Measurements from ENCODE around the gene LGMN. TPM values are rescaled to one million over a fixed set of nuclear protein-coding genes. Genes with fewer than 3 reads are reported as not detected.

Gene LGMN
- total and polyA plus RNA-seq, 2 of the 8 experiments (the other 6 are each of a cell fraction or from before 2014, with no cell fraction given), result 57.4 to 83.4 TPM

DNA sequence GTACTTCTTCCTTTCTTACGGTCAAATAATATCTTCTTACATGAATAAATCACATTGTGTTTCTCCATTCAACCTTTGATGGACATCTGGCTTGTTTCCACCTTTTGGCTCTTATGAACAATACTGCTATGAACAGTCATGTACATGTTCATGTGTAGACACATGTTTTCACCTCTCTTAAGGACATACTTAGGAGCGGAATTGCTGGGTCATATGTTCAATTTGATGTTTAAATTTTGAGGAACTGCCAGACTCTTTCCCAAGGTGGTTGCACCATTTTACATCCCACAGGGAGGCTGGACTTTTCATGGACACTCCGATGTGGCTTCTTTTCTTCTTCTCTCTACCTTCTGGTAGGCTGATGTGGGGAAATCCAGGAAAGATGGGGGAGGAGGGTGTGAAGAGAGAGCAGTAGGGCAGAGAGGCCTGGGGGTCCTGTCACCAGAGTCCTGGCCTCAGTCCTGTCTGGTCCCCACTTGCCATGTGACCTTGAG lies 16.8 kb downstream of the LGMN start:
- 86% methylated on average over 3 of the region's 3 CpGs; no CpG with 5 or more reads in 1 of the 2 experiments for WGBS, 2 experiments (ENCODE audit: extremely low coverage in 1 of 2, insufficient coverage in 1 of 2, insufficient read length in 1 of 2, insufficient replicate concordance in 2 of 2, low coverage in 1 of 2, low lambda C conversion rate in 2 of 2, missing lambda C conversion rate in 1 of 2)
- Histone ChIP-seq H2BK12ac (ENCODE audit: low read depth, low read length) (no peak overlapping the region), H4K91ac (replicated peaks; ENCODE audit: insufficient read length, low read length) (no peak overlapping the region), H3K4me3 (ENCODE audit: extremely low read depth in 1 of 4, insufficient read depth in 2 of 4, low read depth in 3 of 4, low read length in 4 of 4) (no peak overlapping the region), H3K4ac (replicated peaks; ENCODE audit: insufficient read length, low read depth, low read length) (no peak overlapping the region), H3K79me2 (ENCODE audit: control insufficient read depth in 1 of 2, insufficient read depth in 2 of 2, low read length in 2 of 2) (peaks cover 0 to 6% of the 10 kb centered on the region in 2 experiments; a peak in 2 of 4 replicates), H3K4me2 (ENCODE audit: insufficient read depth in 1 of 2, low read depth in 2 of 2, low read length in 2 of 2) (no peak overlapping the region), H2BK15ac (ENCODE audit: low read length) (no peak overlapping the region), H4K20me1 (replicated peaks in 1 of 2; ENCODE audit: control insufficient read depth in 1 of 2, insufficient read depth in 2 of 2, low read length in 2 of 2) (peaks cover 0 to 5% of the 10 kb centered on the region in 2 experiments), H2AFZ (ENCODE audit: low read length) (no peak overlapping the region), H3K18ac (ENCODE audit: extremely low read depth, low read length) (no peak overlapping the region), H3K79me1 (ENCODE audit: low read depth, low read length) (peaks cover 5% of the 10 kb centered on the region; the same call in 1 of the 2 replicates), H3K56ac (replicated peaks; ENCODE audit: insufficient read length, low read depth, low read length) (no peak overlapping the region), H2BK120ac (replicated peaks; ENCODE audit: low read depth, low read length) (no peak overlapping the region), H3K9ac (replicated peaks in 1 of 4; ENCODE audit: extremely low read depth in 1 of 4, low read depth in 3 of 4, low read length in 3 of 4) (no peak overlapping the region), H2BK20ac (ENCODE audit: low read length) (no peak overlapping the region), H2AK5ac (ENCODE audit: low read depth, low read length) (no peak overlapping the region), H3K23me2 (ENCODE audit: low read depth, low read length) (no peaks in the 10 kb centered on the region), H4K8ac (ENCODE audit: extremely low read depth, insufficient read depth, low read length) (no peak overlapping the region), H3K14ac (ENCODE audit: insufficient read length) (no peak overlapping the region), H3K27ac (ENCODE audit: low read depth, low read length) (no peak overlapping the region), H3K23ac (ENCODE audit: insufficient read length) (no peak overlapping the region), H3K27me3 (replicated peaks in 1 of 4; ENCODE audit: control insufficient read depth in 3 of 4, extremely low read depth in 1 of 4, insufficient read depth in 3 of 4, low read length in 3 of 4) (no peaks in the 10 kb centered on the region), H3K9me3 (ENCODE audit: insufficient read depth in 2 of 2, low read depth in 1 of 2, low read length in 1 of 2) (no peaks in the 10 kb centered on the region), H3K4me1 (replicated peaks in 1 of 4; ENCODE audit: control insufficient read depth in 3 of 4, insufficient read depth in 4 of 4, low read length in 3 of 4) (no peaks in the 10 kb centered on the region), H3K36me3 (ENCODE audit: control insufficient read depth in 2 of 4, insufficient read depth in 4 of 4, low read length in 3 of 4) (peaks cover 4 to 14% (median 4%) of the 10 kb centered on the region in 4 experiments; a peak in 5 of 8 replicates), H2BK5ac (ENCODE audit: low read depth, low read length) (no peak overlapping the region), H4K5ac (ENCODE audit: insufficient read length, low read depth, low read length) (no peak overlapping the region)
- CTCF ChIA-PET (ENCODE audit: partially characterized antibody), result interaction anchor here (0.9 to 1.3 kb wide), 2 partner anchors 16 to 41 kb away, joined by 5 read pairs; no protein-coding TSS in a partner anchor
- FAIRE-seq (no peak), DNase-seq (ENCODE audit: low read depth in 1 of 2, low spot score in 2 of 2) (no peak)
- POLR2A ChIA-PET (ENCODE audit: partially characterized antibody), result no interaction called here
- TF ChIP-seq EZH2 (IDR thresholded peaks at IDR 0.05; ENCODE audit: low read depth, low read length, severe bottlenecking), result no peak
- no peak for TF ChIP-seq NANOG (IDR thresholded peaks at IDR 0.05; ENCODE audit: insufficient read depth, low read depth, low read length, poor library complexity, severe bottlenecking)
- no peak for TF ChIP-seq CHD1 (IDR thresholded peaks at IDR 0.05; ENCODE audit: low read depth, low read length)
- TF ChIP-seq, protein P1, sequence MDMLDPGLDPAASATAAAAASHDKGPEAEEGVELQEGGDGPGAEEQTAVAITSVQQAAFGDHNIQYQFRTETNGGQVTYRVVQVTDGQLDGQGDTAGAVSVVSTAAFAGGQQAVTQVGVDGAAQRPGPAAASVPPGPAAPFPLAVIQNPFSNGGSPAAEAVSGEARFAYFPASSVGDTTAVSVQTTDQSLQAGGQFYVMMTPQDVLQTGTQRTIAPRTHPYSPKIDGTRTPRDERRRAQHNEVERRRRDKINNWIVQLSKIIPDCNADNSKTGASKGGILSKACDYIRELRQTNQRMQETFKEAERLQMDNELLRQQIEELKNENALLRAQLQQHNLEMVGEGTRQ (IDR thresholded peaks at IDR 0.05; ENCODE audit: low read length), result no peak
- TF ChIP-seq BCL11A (IDR thresholded peaks at IDR 0.05; ENCODE audit: low read depth in 2 of 2, low read length in 2 of 2), result no peak
- TF ChIP-seq POU5F1 (IDR thresholded peaks at IDR 0.05; ENCODE audit: low read depth, low read length), result no peak
- TF ChIP-seq NRF1 (IDR thresholded peaks at IDR 0.05; ENCODE audit: low read depth, low read length), result no peak
- TF ChIP-seq HDAC6 (IDR thresholded peaks at IDR 0.05; ENCODE audit: low read depth, low read length), result no peak
- no peak for TF ChIP-seq POLR2A (IDR thresholded peaks at IDR 0.05; ENCODE audit: control extremely low read depth in 1 of 2, low read depth in 2 of 2, low read length in 2 of 2)
- no peak for TF ChIP-seq SAP30 (IDR thresholded peaks at IDR 0.05; ENCODE audit: insufficient read depth, insufficient replicate concordance, low read length)
- TF ChIP-seq SUZ12 (IDR thresholded peaks at IDR 0.05; ENCODE audit: low read length), result no peak
- TF ChIP-seq SIX5 (IDR thresholded peaks at IDR 0.05; ENCODE audit: low read depth, low read length), result no peak
- TF ChIP-seq SRF (IDR thresholded peaks at IDR 0.05; ENCODE audit: low read depth, low read length), result no peak
- no peak for TF ChIP-seq CHD2 (IDR thresholded peaks at IDR 0.05; ENCODE audit: low read length)

Measured in H1 (cell line).